Activated B cell treated with CpG ODN at 0.5 μM for 24 hours (primary cell): ENCODE data around the gene GPR89A. TPM values are rescaled to one million over a fixed set of nuclear protein-coding genes. Genes with fewer than 3 reads are reported as not detected.
A peak's percentile ranks its signal among the peaks of the same experiment; 100 is the strongest.
"Not testable (repeated sequence)": the region's sequence is repeated elsewhere in the genome, so short reads cannot be mapped to it uniquely, and the experiment has no call there.

Experiments used
- ATAC-seq: fragments of 200-7000 bp; cut with Tn5 transposase; one replicate; pipeline ENCODE4 v1.10.0; 2021; ENCODE audit warnings: low read depth, mild to moderate bottlenecking, moderate library complexity
- CTCF ChIA-PET: fragments of 350-600 bp; sonication (Branson Sonifier 250); formaldehyde crosslinking; loops from one replicate; lab custom pipeline; 2021; ENCODE audit warnings: antibody characterized with exemption; lab: Charles Lee
- POLR2A ChIA-PET: fragments of 350-600 bp; sonication (Branson Sonifier 250); formaldehyde crosslinking; loops from one replicate; lab custom pipeline; 2021; ENCODE audit warnings: antibody characterized with exemption; lab: Charles Lee
- DNase-seq: peaks from one replicate; pipeline ENCODE4 v3.0.0; 2022
- H3K27ac Mint-ChIP-seq: one replicate; pipeline ENCODE4 v1.8.0; 2020; ENCODE audit warnings: mixed read lengths
- H3K27me3 Mint-ChIP-seq: one replicate; pipeline ENCODE4 v1.8.0; 2021; ENCODE audit warnings: mixed read lengths
- H3K36me3 Mint-ChIP-seq: one replicate; pipeline ENCODE4 v1.8.0; 2021; ENCODE audit warnings: low read depth, mixed read lengths
- H3K4me1 Mint-ChIP-seq: one replicate; pipeline ENCODE4 v1.8.0; 2021; ENCODE audit warnings: mixed read lengths
- H3K4me3 Mint-ChIP-seq: one replicate; pipeline ENCODE4 v1.8.0; 2020; ENCODE audit warnings: mild to moderate bottlenecking, mixed read lengths
- H3K9me3 Mint-ChIP-seq: one replicate; pipeline ENCODE4 v1.8.0; 2020; ENCODE audit warnings: mixed read lengths
- intact Hi-C: fragments of 100-400 bp; cut with micrococcal nuclease; formaldehyde crosslinking; loops from one replicate; pipeline ENCODE4 v1.15.1; 2024
- total RNA-seq: library from RNA; stranded (reverse); gene quantifications from 2 replicates; pipeline ENCODE4 v1.2.3, GENCODE V29; 2022
- TF ChIP-seq, protein P1 (sequence below): fragments of 200-600 bp; IDR thresholded peaks from one replicate; pipeline ENCODE4 v1.8.0; 2022; ENCODE audit warnings: antibody characterized with exemption, mild to moderate bottlenecking

GPR89A gene
- 29.7 and 32.1 TPM in 2 replicates for total RNA-seq

DNA sequence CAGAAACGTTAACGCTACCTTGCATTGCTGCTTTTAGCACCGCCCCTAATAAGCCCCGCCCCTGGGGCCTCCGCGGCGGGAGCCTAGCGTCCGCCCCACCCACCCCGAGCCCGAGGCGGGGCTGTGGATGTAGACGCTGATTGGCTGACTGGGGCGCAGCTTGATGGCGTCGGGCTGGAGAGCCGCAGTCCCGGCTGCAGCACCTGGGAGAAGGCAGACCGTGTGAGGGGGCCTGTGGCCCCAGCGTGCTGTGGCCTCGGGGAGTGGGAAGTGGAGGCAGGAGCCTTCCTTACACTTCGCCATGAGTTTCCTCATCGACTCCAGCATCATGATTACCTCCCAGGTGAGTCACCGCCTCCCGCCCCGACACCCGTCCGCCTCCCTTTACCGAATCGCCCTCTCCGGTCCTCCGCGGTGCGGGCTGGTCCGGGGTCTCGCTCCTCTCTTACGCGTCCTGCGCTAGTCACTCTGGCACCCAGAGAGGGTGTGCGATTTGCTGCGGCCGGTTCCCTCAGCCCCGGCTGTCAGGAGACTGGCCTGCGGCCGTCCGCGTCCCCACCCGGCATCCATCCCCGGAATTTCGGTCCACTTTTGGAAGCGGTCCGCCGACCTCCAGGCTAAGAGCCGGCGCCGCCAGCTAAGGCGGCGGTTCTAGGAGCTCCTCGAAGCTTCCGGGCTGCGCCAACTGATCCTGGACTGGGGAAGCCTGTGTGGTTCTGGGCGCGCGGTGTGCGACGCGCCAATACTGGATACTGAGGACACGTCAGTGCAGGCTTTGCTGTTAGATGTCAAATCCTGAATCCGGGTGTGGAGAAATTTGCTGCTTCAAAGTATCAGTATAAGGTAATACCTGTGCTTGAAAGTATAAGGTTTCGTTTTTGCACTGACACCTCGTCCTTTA lies at the start of gene GPR89A:
GPR89A (plus strand) TSS at position 156 of the 901 bp plus-strand sequence; CDS start at position 302, 146 bp downstream.
- H3K4me1 Mint-ChIP-seq, intact Hi-C loops, CTCF ChIA-PET, POLR2A ChIA-PET, H3K27me3 Mint-ChIP-seq, H3K9me3 Mint-ChIP-seq, H3K36me3 Mint-ChIP-seq: not testable (repeated sequence)
- ATAC-seq = peak; percentile 99
- Mint-ChIP-seq H3K4me3 (peak within 1 kb of the TSS; percentile 88), H3K27ac (peak within 1 kb of the TSS; percentile 83)
- peak; percentile 94 for DNase-seq

GRCh38 chr1:145586820-145587219 lies 21.0 kb upstream of the GPR89A start:
- ATAC-seq, POLR2A ChIA-PET, H3K27me3 Mint-ChIP-seq, DNase-seq, H3K9me3 Mint-ChIP-seq, intact Hi-C loops, CTCF ChIA-PET, H3K4me1 Mint-ChIP-seq, H3K36me3 Mint-ChIP-seq, H3K27ac Mint-ChIP-seq, H3K4me3 Mint-ChIP-seq: not testable (repeated sequence)

- H3K4me3 Mint-ChIP-seq, H3K27ac Mint-ChIP-seq, H3K4me1 Mint-ChIP-seq, H3K27me3 Mint-ChIP-seq, H3K9me3 Mint-ChIP-seq, ATAC-seq, H3K36me3 Mint-ChIP-seq, CTCF ChIA-PET, POLR2A ChIA-PET: not testable (repeated sequence)
- intact Hi-C loops = loop anchor here (10.0 kb wide), 2 partner anchors 134 to 424 kb away; no protein-coding TSS in a partner anchor
- DNase-seq = peak; percentile 14
Measured at GRCh38 chr1:145590806-145591205, 17.0 kb upstream of the GPR89A start.

GRCh38 chr1:145592347-145592746 lies 15.4 kb upstream of the GPR89A start:
- POLR2A ChIA-PET, H3K4me1 Mint-ChIP-seq, CTCF ChIA-PET, H3K4me3 Mint-ChIP-seq, H3K9me3 Mint-ChIP-seq, H3K36me3 Mint-ChIP-seq, DNase-seq, H3K27me3 Mint-ChIP-seq, ATAC-seq, H3K27ac Mint-ChIP-seq: not testable (repeated sequence)
- intact Hi-C loops = loop anchor here (10.0 kb wide), 2 partner anchors 132 to 422 kb away; no protein-coding TSS in a partner anchor

- intact Hi-C loops = loop anchor here (10.0 kb wide), 2 partner anchors 129 to 419 kb away; no protein-coding TSS in a partner anchor
- CTCF ChIA-PET = not testable (repeated sequence)
Measured at GRCh38 chr1:145595421-145595820, 12.4 kb upstream of the GPR89A start.

GRCh38 chr1:145596236-145596635 lies 11.6 kb upstream of the GPR89A start:
- POLR2A ChIA-PET, CTCF ChIA-PET, H3K4me1 Mint-ChIP-seq, H3K9me3 Mint-ChIP-seq, ATAC-seq, H3K27ac Mint-ChIP-seq, DNase-seq, H3K4me3 Mint-ChIP-seq, H3K36me3 Mint-ChIP-seq: not testable (repeated sequence)
- intact Hi-C loops = loop anchor here (10.0 kb wide), 2 partner anchors 129 to 419 kb away; no protein-coding TSS in a partner anchor
- H3K27me3 Mint-ChIP-seq = peaks cover 11% of the 10 kb centered on the region

More at GRCh38 chr1:145595421-145595820, 12.4 kb upstream of the GPR89A start:
- H3K36me3 Mint-ChIP-seq, H3K9me3 Mint-ChIP-seq, H3K4me3 Mint-ChIP-seq, H3K4me1 Mint-ChIP-seq, DNase-seq, ATAC-seq, POLR2A ChIA-PET, H3K27ac Mint-ChIP-seq: not testable (repeated sequence)
- peaks cover 11% of the 10 kb centered on the region for H3K27me3 Mint-ChIP-seq

DNA sequence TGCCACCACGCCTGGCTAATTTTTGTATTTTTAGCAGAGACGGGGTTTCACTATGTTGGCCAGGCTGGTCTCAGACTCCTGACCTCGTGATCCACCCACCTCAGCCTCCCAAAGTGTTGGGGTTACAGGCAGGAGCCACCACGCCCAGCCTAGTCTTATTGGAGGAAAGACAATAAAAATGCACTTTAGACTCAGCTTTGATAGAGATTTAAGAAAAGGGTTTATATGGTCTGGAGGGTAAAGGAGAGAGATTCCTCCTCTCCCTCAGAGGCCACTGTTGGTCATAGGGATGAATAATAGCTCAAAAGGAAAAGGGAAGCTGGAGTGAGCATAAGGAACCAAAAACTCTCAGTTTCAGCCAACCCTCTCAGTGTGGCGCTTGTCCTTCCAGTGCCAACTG lies 8.4 kb upstream of the GPR89A start:
- DNase-seq, H3K4me1 Mint-ChIP-seq, H3K36me3 Mint-ChIP-seq, CTCF ChIA-PET, H3K27ac Mint-ChIP-seq, H3K4me3 Mint-ChIP-seq, H3K9me3 Mint-ChIP-seq, ATAC-seq, POLR2A ChIA-PET: not testable (repeated sequence)
- peaks cover 11% of the 10 kb centered on the region for H3K27me3 Mint-ChIP-seq
- intact Hi-C loops = loop anchor here (10.0 kb wide), 2 partner anchors 125 to 415 kb away; no protein-coding TSS in a partner anchor

DNA sequence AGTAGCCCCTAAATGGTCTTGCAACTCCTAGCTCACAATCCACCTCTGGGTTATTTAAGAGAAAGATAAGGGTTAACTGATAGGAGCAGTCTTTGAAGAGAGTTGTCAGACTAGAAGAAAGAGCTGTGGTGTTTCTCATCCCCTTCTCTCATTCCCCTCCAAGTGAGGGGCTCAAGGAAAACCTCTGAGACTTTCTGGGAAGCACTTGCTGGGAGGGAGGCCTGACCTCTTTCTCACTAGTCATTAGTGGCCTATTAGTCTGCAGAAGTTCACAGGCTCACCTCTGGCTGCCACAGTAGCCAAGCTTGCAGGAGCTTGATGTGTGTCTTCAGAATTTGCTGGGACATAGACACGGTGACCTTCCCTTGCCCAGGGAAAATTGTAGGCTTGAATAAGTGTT lies 6.2 kb upstream of the GPR89A start:
- ChIA-PET CTCF (no interaction called here), POLR2A (interaction anchor here (0.6 kb wide), 1 partner anchor 136 kb away, joined by 4 read pairs; no protein-coding TSS in a partner anchor)
- Mint-ChIP-seq H3K27me3 (peaks cover 9% of the 10 kb centered on the region), H3K9me3 (no peaks in the 10 kb centered on the region), H3K36me3 (no peaks in the 10 kb centered on the region), H3K4me1 (no peaks in the 10 kb centered on the region), H3K4me3 (no peak overlapping the region), H3K27ac (no peak overlapping the region)
- DNase-seq = no peak
- ATAC-seq = no peak
- intact Hi-C loops = no loop called here
- TF ChIP-seq, protein P1, sequence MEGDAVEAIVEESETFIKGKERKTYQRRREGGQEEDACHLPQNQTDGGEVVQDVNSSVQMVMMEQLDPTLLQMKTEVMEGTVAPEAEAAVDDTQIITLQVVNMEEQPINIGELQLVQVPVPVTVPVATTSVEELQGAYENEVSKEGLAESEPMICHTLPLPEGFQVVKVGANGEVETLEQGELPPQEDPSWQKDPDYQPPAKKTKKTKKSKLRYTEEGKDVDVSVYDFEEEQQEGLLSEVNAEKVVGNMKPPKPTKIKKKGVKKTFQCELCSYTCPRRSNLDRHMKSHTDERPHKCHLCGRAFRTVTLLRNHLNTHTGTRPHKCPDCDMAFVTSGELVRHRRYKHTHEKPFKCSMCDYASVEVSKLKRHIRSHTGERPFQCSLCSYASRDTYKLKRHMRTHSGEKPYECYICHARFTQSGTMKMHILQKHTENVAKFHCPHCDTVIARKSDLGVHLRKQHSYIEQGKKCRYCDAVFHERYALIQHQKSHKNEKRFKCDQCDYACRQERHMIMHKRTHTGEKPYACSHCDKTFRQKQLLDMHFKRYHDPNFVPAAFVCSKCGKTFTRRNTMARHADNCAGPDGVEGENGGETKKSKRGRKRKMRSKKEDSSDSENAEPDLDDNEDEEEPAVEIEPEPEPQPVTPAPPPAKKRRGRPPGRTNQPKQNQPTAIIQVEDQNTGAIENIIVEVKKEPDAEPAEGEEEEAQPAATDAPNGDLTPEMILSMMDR = no peak

DNA sequence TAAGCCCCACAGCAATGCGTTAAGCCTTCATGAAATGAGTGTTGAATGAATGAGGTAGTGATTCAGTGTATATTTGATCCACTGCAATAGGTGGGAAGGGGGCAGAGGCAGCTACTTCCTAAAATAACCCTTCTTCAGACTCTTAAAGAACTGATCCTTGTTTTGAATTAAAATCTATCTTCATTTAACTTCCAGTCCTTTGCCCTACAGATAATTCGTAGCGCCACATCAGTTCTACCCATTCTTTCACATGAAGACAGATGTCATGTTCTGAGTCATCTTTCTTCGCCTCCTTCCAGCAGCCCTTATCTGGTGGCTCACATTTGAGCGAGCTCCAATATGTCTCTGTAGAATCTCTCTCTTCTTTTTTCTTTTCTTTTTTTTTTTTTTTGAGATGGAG lies 948 bp upstream of the GPR89A start:
- H3K4me1 Mint-ChIP-seq, ATAC-seq, H3K9me3 Mint-ChIP-seq, H3K27me3 Mint-ChIP-seq, DNase-seq, intact Hi-C loops, H3K27ac Mint-ChIP-seq, H3K4me3 Mint-ChIP-seq, POLR2A ChIA-PET, H3K36me3 Mint-ChIP-seq, CTCF ChIA-PET: not testable (repeated sequence)

DNA sequence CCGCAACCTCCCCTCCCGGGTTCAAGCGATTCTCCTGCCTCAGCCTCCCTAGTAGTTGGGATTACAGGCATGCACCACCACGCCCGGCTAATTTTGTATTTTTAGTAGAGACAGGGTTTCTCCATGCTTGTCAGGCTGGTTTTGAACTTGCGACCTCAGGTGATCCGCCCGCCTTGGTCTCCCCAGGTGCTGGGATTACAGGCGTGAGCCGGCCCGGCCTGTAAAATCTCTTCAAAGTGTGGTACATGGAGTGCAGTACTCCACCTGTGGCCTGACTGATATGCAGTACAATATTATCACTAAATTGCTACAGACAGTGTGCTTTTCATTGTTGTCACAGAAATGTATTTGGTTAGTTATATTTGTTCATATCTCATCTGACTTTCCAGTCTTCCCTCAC lies 499 bp upstream of the GPR89A start:
- POLR2A ChIA-PET, H3K27ac Mint-ChIP-seq, H3K27me3 Mint-ChIP-seq, DNase-seq, H3K4me3 Mint-ChIP-seq, H3K36me3 Mint-ChIP-seq, ATAC-seq, CTCF ChIA-PET, H3K4me1 Mint-ChIP-seq, H3K9me3 Mint-ChIP-seq, intact Hi-C loops: not testable (repeated sequence)

DNA sequence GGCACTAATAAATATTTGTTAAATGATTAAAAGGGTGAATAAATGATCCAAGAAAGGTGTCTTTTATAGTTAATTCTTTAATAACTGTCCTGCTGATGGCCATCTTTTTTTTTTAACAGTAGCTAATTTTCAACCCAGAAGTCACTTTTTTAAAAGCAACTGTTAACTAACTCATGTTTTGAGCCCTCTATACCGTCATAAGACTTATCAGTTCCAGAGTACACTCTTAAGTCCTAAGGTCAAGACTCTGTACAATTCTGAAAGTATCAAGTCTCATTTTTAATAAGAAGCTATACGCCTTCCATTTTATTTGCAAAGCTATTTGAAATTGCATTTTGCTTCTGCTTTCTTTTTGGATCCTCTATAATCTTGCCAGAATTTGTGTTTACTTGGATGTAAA lies 3.0 kb downstream of the GPR89A start:
- H3K27me3 Mint-ChIP-seq, H3K27ac Mint-ChIP-seq, DNase-seq, H3K4me3 Mint-ChIP-seq, H3K9me3 Mint-ChIP-seq, POLR2A ChIA-PET, intact Hi-C loops, CTCF ChIA-PET, H3K4me1 Mint-ChIP-seq, ATAC-seq, H3K36me3 Mint-ChIP-seq: not testable (repeated sequence)
